NB4 (cell line): ENCODE results near the gene DNAJC9.

Experiments used
- DNase-seq: peaks from one replicate; pipeline ENCODE4 v3.0.0; 2010; ENCODE audit warnings: low read depth
- H3K4me3 ChIP-seq: one replicate; pipeline ENCODE4 v1.5.1; 2011; ENCODE audit warnings: mild to moderate bottlenecking, low read depth, low read length, moderate library complexity
- CTCF ChIP-seq: IDR thresholded peaks from one replicate; pipeline ENCODE4 v1.5.1; 2012; ENCODE audit warnings: low read depth, low read length
- MYC ChIP-seq: IDR thresholded peaks from 2 replicates; pipeline ENCODE4 v1.6.1; 2011; ENCODE audit warnings: low read depth, low read length
- POLR2A ChIP-seq: IDR thresholded peaks from 2 replicates; pipeline ENCODE4 v1.6.1; 2011; ENCODE audit warnings: mild to moderate bottlenecking; ENCODE audit not compliant: insufficient read length; ENCODE audit errors: extremely low read depth
- TF ChIP-seq, protein P1 (sequence below): IDR thresholded peaks from 2 replicates; pipeline ENCODE4 v1.6.1; 2011; ENCODE audit warnings: low read depth, low read length

DNAJC9 gene

GRCh38 chr10:73205081-73205480 is 42.0 kb downstream of the DNAJC9 start:
- no peak overlapping the region for H3K4me3 ChIP-seq
- TF ChIP-seq MYC (no peak), POLR2A (no peak), CTCF (no peak)
- TF ChIP-seq, protein P1, sequence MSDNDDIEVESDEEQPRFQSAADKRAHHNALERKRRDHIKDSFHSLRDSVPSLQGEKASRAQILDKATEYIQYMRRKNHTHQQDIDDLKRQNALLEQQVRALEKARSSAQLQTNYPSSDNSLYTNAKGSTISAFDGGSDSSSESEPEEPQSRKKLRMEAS, result no peak
- no peak for DNase-seq
